Stimulated activated CD4-positive, alpha-beta T cell treated with anti-CD3 and anti-CD28 coated beads, Interleukin-4, amount 100 ng/mL, for 1 hour (primary cell): ENCODE results near the gene TRIM74.
"Not testable (repeated sequence)": the region's sequence is repeated elsewhere in the genome, so short reads cannot be mapped to it uniquely, and the experiment has no call there.

Experiments
- DNase-seq: peaks from one replicate; pipeline ENCODE4 v3.0.0-alpha.2; 2020

The TRIM74 gene

DNA sequence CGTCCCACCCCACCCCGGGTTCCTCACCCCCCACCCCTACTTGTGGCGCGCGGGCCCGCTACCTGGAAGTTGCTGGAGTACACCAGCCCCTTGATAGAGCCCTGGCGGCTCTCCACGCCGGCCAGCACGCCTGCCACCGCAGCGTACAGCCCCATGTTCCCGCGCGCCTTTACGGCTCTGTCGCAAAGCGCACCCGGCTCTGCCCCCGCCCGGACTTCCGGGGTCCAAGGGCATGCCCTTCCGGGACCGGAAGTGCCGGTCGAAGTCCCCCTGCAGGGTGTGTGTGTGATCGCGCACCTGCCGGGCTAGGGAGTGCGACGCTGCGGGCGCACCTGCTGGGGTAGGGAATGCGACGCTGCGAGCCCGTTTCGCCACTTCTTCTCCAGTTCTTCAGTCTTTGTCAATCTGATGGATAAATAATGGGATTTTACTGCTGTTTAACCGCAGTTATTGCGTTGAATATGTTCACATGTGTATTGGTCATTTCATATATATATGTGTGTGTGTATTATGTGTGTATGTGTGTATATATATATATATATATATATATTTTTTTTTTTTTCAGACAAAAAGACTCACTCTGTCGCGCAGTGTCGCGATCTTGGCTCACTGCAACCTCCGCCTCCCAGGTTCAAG is 14.6 kb downstream of the TRIM74 start:
- not testable (repeated sequence) for DNase-seq

DNA sequence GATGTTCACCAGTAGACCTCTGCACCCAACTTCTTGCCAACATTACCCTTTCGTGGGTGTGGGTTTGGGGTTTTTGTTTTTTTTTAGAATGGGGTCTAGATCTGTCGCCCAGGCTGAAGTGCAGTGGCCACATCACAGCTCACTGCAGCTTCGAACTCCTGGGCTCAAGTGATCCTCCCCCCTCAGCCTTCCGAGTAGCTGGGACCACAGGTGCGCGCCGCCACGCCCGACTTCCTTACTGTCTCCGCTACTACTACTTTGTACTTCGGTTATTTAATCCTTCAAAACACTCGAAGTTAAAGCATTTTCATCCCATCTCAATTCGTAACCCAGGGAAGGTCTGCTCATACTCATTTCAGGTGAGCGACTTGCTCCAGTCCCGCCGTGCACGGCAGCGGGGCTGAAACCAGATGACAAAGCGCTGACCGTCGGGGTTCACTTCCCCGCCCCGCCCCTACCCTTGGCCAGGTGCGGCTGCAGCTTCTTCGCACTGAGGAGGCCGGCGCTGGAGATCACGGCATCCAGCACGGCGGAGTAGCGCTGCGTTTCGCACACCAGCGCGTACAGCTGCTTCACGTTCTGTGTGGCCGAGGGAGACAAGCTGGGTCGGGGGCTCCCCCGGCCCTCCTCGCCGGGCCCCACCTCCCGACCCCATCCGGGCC is 15.2 kb downstream of the TRIM74 start:
- DNase-seq = not testable (repeated sequence)

GRCh38 chr7:72950432-72950831 is 18.8 kb downstream of the TRIM74 start:
- DNase-seq = not testable (repeated sequence)

GRCh38 chr7:72949686-72950085 is 19.6 kb downstream of the TRIM74 start:
- DNase-seq = not testable (repeated sequence)

DNA sequence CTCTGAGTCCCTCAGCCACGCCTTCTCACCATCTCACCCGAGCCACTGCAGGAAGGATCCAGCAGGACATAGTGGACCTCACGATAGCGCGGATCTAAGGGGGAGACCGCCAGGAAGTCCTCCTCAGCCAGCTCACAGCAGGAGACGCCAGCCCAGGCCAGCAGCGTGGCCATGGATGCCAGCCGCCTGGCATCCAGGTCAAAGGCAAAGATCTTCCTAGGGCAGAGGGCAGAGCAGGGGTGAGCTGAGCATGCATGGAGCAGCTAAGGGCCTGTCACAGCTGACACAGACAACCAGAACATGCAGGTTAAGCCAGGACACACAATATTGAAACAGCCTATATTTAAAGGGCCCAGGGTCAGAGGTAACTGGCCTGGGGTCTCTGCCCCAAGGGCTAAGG is 20.0 kb downstream of the TRIM74 start:
- DNase-seq = not testable (repeated sequence)

GRCh38 chr7:72948714-72949113 is 20.6 kb downstream of the TRIM74 start:
- DNase-seq = not testable (repeated sequence)

DNA sequence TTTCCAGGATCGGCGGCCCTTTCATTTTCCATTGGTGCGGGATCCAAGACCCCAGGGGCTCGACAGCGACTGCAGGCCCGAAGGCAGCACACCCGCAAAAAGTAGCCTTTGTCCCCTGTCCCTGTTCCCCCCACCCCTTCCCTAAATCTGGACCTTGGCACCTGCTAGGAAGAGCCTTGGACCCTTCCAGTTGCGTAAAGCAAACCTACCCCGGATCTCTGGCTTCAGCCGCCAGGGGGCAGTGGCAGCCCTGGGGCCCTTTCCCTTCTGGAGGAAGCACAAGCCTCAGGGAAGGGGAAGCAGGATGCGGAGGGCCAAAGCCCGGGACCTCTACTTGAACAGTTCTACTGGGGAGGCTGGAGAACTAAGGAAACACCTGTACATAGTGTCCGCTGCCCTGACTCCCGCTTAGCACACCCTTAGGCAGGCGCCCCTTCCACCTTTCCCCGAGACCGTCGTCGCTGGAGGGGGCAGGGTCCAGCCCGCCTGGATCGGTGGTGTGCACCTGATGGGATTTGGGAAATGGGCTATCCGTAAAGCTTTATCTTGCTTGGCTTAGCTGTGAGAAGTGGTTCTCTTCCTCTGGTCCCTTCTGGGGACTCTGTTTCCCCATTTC is 23.0 kb downstream of the TRIM74 start:
- not testable (repeated sequence) for DNase-seq

DNA sequence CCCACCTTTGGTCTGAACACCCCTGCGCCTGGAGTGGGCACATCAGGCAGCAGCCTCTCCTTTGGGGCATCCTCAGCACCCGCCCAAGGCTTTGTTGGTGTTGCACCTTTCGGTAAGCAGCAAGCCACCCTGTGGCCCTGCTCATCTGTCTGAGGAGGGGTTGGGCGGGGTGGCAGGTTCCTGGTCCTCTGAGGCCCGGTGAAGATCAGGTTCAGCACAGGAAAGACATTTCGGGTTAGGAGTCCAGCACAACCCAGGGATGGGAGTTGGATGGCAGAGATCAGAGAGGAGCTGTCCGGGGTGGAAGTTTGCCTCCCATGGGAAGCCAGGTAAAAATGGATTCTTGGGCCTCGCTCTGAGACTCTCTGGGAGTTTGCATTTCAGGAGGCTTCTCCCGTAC is 23.7 kb downstream of the TRIM74 start:
- not testable (repeated sequence) for DNase-seq

DNA sequence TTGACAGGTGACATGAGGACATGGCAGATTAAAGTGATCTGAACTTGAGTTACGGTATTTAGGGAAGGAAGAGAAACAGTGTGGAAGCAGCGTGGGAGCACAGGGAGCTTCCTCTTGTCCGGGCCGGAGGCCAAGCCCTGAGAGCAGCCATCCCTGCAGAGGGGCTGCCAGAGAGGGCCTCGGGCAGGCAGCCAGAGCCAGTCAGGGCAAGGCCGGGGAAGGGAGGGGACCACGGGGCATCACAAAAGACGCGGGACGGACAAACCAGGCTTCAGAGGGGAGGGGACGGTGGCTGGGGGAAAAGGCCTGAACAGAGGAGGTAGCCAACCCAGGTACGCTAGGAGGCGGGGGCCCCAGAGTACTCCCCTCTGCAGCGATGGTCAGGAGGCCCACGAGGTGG is 24.3 kb downstream of the TRIM74 start:
- DNase-seq = not testable (repeated sequence)

- not testable (repeated sequence) for DNase-seq
Observed at GRCh38 chr7:72942956-72943355, 26.3 kb downstream of the TRIM74 start.

DNA sequence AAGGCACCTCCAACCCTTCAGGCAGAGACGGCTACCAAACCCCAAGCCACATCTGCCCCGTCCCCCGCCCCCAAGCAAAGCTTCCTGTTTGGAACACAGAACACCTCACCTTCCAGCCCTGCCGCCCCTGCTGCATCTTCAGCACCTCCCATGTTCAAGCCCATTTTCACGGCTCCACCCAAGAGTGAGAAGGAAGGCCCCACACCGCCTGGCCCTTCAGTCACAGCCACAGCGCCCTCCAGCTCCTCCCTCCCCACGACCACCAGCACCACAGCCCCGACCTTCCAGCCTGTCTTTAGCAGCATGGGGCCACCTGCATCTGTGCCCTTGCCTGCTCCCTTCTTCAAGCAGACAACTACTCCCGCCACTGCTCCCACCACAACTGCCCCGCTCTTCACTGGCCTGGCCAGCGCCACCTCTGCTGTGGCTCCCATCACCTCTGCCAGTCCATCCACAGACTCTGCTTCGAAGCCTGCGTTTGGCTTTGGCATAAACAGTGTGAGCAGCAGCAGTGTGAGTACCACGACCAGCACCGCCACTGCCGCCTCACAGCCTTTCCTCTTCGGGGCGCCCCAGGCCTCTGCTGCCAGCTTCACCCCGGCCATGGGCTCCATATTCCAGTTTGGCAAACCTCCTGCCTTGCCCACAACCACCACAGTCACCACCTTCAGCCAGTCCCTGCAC is 27.1 kb downstream of the TRIM74 start:
- DNase-seq = not testable (repeated sequence)

GRCh38 chr7:72928216-72928615 is 41.0 kb downstream of the TRIM74 start:
- not testable (repeated sequence) for DNase-seq

GRCh38 chr7:72927791-72928190 is 41.5 kb downstream of the TRIM74 start:
- not testable (repeated sequence) for DNase-seq

GRCh38 chr7:72925546-72926120 is 43.6 kb downstream of the TRIM74 start:
- peak; percentile 32 for DNase-seq

DNA sequence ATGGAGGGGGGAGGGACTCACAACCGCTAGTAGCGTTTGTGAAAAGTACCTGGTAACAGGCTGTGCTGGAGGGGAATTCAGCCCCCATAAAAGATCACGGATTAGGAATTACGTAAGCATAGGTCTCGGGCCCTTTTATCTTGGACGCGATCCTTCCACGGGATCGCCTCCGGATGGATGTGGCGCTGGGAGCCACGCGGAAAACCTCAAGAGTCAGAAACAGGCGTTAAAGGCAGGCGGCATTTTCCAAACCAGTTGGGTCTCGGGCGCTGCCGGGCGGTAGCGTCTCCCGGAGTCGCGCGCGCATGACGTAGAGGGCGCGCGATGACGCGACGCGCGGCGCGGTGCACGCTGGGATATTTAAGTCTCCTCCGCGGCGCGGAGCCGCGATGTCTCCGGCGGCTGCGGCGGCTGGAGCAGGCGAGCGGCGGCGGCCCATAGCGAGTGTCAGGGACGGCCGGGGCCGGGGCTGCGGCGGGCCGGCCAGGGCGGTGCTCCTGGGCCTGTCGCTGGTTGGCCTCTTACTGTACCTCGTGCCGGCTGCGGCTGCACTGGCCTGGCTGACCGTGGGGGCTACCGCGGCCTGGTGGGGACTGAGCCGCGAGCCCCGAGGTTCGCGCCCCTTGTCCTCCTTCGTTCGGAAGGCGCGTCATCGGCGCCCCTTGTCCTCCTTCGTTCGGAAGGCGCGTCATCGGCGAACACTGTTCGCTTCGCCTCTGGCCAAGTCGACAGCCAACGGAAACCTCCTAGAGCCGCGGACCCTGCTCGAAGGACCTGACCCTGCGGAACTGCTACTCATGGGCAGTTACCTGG is 44.3 kb downstream of the TRIM74 start, which contains the start of gene POM121:
TSS of gene POM121 (plus strand) at position 363 of the 813 bp plus-strand sequence. CDS start at position 390, 27 bp downstream.
- peak; percentile 85 for DNase-seq

GRCh38 chr7:72924386-72924732 is 44.9 kb downstream of the TRIM74 start:
- DNase-seq = no peak

DNA sequence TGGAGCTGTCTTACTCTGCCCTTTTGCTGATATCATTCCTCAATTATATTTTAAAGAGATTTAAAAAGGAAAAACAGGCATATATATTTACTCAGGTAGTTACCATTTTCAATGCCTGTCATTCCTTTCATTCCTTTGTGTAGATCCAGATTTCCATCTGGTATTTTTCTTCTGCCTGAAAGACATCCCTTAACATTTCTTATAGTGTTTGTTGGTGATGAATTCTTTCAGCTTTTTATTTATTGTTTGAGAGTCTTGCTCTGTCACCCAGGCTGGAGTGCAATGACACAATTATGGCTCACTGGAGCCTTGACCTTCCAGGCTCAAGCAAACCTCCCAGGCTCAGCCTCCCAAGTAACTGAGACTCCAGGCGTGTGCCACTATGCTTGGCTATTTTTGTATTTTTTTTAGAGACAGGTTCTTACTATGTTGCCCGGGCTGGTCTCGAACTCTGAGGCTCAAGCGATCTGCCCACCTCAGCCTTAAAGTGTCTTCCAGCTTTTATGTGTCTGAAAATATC is 50.0 kb downstream of the TRIM74 start:
- DNase-seq = no peak

DNA sequence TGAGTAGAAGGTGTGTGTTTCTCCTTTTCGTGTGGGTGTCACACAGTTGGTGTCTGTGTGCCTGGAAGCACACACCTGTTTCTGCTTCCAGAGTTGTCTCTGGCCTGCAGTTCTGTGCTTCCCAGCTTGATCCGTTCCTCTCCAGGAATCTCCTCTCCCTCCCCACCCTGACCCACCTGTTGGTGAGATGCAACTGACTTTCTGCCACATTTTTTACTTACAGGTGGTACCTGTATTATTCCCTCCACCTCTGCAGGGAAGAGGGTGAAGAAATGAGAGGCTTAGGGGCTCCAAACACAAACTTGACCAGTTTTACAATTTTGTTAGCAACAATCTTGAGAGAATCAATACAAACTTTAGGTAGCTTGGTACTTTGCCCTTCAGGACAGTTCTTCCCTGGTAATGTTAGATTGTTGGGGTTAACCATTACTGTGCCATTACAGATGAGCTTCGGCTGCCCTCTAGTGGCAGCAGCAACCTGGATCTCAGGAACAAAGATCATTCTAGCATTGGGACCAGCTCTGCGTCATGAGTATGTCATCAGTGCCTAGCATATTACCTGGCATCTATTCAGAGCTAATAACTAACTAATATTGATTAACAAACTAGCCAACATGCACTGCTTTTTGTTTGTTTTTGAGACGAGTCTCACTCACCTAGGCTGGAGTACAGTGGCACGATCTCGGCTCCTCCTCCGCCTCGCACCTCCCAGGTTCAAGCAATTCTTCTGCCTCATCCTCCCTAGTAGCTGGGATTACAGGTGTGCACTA is 54.3 kb downstream of the TRIM74 start:
- DNase-seq = peak; percentile 62

- DNase-seq = not testable (repeated sequence)
Observed at GRCh38 chr7:72913750-72914149, 55.5 kb downstream of the TRIM74 start.

DNA sequence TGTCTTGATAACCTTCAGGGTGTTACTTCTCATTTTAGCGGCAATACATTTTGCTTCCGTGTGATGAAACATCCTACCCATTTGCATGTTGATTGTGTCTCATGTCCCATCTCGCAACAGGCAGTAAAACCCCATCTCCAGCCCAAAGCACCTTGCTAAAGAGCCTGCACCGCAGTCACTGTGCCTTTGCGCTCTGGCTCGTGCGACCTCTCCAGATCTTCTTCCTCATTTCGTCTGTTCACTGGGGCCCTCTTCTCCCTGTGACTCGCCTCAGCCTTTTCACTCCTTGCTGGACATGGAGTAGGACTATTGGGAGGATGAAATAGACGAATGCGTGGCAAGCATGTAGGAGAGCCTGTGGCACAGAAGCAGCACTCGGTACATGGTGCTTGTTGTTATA is 57.9 kb downstream of the TRIM74 start:
- DNase-seq = not testable (repeated sequence)
